Astrocyte (in vitro differentiated cells and primary cell): Measurements from ENCODE around the gene ZDHHC22.

Experiments used
- CTCF ChIP-seq: IDR thresholded peaks from 2 replicates; pipeline ENCODE4 v1.5.1; 2011; ENCODE audit warnings: low read depth, mild to moderate bottlenecking, inconsistent platforms, low read length, moderate library complexity; ENCODE audit not compliant: insufficient read depth
- EZH2 ChIP-seq: IDR thresholded peaks from 2 replicates; pipeline ENCODE4 v1.6.1; 2012; ENCODE audit warnings: mild to moderate bottlenecking, low read length, inconsistent platforms; ENCODE audit not compliant: insufficient read depth

GRCh38 chr14:77087631-77088030 is 54.0 kb downstream of the ZDHHC22 start:
- TF ChIP-seq CTCF: no peak
- no peak for TF ChIP-seq EZH2
